ENCODE data around the gene PRLH.

DNA sequence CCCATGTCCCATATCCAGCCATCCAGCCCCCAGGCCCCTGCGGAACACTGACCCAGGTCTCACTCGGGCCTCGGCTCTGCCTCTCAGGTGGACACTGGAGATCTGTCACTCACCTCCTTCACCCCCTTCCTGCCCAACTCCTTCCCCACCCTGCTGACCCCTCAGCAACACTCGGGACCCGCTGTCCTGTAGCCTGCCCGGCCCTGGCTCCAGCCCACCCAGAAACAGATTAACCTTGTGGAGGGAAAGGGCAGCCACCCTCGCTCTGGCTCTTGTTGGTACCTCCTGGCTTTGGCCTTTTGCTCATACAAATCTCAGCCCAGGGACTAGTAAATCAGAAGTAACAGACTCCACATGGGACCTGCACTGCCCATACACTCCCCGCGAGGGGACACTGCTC lies 29.8 kb upstream of the PRLH start:
- TF ChIP-seq, protein P1, sequence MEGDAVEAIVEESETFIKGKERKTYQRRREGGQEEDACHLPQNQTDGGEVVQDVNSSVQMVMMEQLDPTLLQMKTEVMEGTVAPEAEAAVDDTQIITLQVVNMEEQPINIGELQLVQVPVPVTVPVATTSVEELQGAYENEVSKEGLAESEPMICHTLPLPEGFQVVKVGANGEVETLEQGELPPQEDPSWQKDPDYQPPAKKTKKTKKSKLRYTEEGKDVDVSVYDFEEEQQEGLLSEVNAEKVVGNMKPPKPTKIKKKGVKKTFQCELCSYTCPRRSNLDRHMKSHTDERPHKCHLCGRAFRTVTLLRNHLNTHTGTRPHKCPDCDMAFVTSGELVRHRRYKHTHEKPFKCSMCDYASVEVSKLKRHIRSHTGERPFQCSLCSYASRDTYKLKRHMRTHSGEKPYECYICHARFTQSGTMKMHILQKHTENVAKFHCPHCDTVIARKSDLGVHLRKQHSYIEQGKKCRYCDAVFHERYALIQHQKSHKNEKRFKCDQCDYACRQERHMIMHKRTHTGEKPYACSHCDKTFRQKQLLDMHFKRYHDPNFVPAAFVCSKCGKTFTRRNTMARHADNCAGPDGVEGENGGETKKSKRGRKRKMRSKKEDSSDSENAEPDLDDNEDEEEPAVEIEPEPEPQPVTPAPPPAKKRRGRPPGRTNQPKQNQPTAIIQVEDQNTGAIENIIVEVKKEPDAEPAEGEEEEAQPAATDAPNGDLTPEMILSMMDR (IDR thresholded peaks at IDR 0.05): no peak
- TF ChIP-seq POLR2A (IDR thresholded peaks at IDR 0.05): no peak

Measured in body of pancreas (tissue), 4 donors.